Progenitor cell of endocrine pancreas (in vitro differentiated cells): ENCODE data around the gene ZFAND4. TPM values are rescaled to one million over a fixed set of nuclear protein-coding genes. Genes with fewer than 3 reads are reported as not detected.
A peak's percentile ranks its signal among the peaks of the same experiment; 100 is the strongest.

Experiments used
- DNase-seq: peaks from one replicate; pipeline ENCODE4 v3.0.0; 2021; ENCODE audit warnings: low spot score; ENCODE audit not compliant: unreplicated experiment
- H3K27ac Mint-ChIP-seq: 2 replicates; pipeline ENCODE4 v1.8.0; 2021; ENCODE audit warnings: mild to moderate bottlenecking, moderate library complexity, mixed read lengths
- H3K27me3 Mint-ChIP-seq: 2 replicates; pipeline ENCODE4 v1.8.0; 2021; ENCODE audit warnings: mixed read lengths
- H3K36me3 Mint-ChIP-seq: 2 replicates; pipeline ENCODE4 v1.8.0; 2022; ENCODE audit warnings: mixed read lengths; ENCODE audit not compliant: insufficient read depth
- H3K4me1 Mint-ChIP-seq: 2 replicates; pipeline ENCODE4 v1.8.0; 2021; ENCODE audit warnings: low read depth, mixed read lengths
- H3K4me3 Mint-ChIP-seq: 2 replicates; pipeline ENCODE4 v1.8.0; 2021; ENCODE audit warnings: low read depth, mild to moderate bottlenecking, moderate library complexity, mixed read lengths
- H3K9me3 Mint-ChIP-seq: 2 replicates; pipeline ENCODE4 v1.8.0; 2021; ENCODE audit warnings: low read depth, mixed read lengths
- total RNA-seq: library from RNA; stranded (reverse); gene quantifications from 2 replicates; pipeline ENCODE4 v1.2.1, GENCODE V29; 2021
- TF ChIP-seq, protein P1 (sequence below): fragments of 200-600 bp; sonication (generic); IDR thresholded peaks from one replicate; pipeline ENCODE4 v1.5.0; 2021; ENCODE audit warnings: antibody characterized with exemption, mild to moderate bottlenecking; ENCODE audit not compliant: unreplicated experiment

ZFAND4 gene
- total RNA-seq, 1 donor from 2014 or later: 27.9 TPM

DNA sequence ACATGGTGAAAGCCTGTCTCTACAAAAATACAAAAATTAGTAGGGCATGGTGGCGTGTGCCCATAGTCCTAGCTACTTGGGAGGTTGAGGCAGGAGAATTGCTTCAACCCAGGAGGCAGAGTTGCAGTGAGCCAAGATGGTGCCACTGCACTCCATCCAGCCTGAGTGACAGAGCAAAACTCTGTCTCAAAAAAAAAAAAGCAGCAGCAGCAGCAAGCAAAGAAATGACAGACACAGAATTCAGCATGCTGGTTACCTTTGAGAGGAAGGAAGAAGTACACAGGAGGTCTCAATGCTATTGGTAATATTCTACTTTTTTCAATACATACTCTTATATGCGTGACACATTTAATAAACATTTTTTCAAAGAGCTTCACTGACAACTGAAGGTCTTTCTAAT is 81.3 kb downstream of the ZFAND4 start:
- peaks cover 13% of the 10 kb centered on the region for H3K4me1 Mint-ChIP-seq
- H3K27ac Mint-ChIP-seq: peak overlapping the region; percentile 53
- TF ChIP-seq, protein P1, sequence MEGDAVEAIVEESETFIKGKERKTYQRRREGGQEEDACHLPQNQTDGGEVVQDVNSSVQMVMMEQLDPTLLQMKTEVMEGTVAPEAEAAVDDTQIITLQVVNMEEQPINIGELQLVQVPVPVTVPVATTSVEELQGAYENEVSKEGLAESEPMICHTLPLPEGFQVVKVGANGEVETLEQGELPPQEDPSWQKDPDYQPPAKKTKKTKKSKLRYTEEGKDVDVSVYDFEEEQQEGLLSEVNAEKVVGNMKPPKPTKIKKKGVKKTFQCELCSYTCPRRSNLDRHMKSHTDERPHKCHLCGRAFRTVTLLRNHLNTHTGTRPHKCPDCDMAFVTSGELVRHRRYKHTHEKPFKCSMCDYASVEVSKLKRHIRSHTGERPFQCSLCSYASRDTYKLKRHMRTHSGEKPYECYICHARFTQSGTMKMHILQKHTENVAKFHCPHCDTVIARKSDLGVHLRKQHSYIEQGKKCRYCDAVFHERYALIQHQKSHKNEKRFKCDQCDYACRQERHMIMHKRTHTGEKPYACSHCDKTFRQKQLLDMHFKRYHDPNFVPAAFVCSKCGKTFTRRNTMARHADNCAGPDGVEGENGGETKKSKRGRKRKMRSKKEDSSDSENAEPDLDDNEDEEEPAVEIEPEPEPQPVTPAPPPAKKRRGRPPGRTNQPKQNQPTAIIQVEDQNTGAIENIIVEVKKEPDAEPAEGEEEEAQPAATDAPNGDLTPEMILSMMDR: no peak
- peaks cover 5% of the 10 kb centered on the region for H3K27me3 Mint-ChIP-seq
- no peak for DNase-seq
- peaks cover 14% of the 10 kb centered on the region for H3K9me3 Mint-ChIP-seq
- H3K4me3 Mint-ChIP-seq: no peak overlapping the region
- H3K36me3 Mint-ChIP-seq: peaks cover 18% of the 10 kb centered on the region

DNA sequence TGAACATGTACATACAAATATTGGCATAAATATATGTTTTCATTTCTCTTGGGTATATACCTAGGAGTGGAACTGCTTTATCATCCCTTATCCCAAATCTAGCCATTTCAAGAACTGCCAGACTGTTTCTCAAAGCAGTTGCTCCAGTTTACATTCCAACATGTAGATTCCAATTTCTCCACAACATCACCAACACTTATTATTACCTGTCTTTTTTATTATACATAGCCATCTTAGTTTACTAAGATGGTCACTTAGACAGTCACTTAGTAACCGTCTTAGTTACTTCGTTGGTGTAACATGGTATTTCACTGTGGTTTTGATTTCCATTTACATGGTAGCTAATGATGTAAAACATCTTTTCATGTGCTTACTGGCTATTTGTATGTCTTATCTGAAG is 82.7 kb downstream of the ZFAND4 start:
- H3K27me3 Mint-ChIP-seq: no peaks in the 10 kb centered on the region
- H3K4me3 Mint-ChIP-seq: no peak overlapping the region
- DNase-seq: no peak
- TF ChIP-seq, protein P1: no peak
- H3K36me3 Mint-ChIP-seq: peaks cover 21% of the 10 kb centered on the region
- peaks cover 11% of the 10 kb centered on the region for H3K4me1 Mint-ChIP-seq
- H3K9me3 Mint-ChIP-seq: peaks cover 22% of the 10 kb centered on the region
- no peak overlapping the region for H3K27ac Mint-ChIP-seq

DNA sequence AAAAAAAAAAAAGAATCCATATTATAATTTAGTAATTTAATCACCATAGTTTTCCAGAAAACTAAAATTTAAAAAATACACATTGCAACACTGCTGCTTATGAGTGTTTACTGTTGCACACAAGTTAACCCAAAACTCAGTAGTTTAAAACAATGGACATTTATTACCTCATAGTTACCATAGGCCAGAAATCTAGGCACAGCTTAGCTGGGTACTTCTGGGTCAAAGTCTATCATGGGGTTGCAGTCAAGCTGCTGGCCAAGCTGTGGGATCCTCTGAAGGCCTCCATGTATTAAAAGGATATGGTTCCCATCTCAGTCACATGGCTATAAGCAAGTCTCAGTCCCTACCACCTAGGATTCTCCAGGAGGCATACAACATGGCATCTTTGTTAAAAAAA is 83.6 kb downstream of the ZFAND4 start:
- peaks cover 26% of the 10 kb centered on the region for H3K9me3 Mint-ChIP-seq
- H3K36me3 Mint-ChIP-seq: peaks cover 25% of the 10 kb centered on the region
- no peak overlapping the region for H3K4me3 Mint-ChIP-seq
- H3K4me1 Mint-ChIP-seq: peaks cover 11% of the 10 kb centered on the region
- no peak for DNase-seq
- H3K27ac Mint-ChIP-seq: no peak overlapping the region
- TF ChIP-seq, protein P1: no peak
- no peaks in the 10 kb centered on the region for H3K27me3 Mint-ChIP-seq

DNA sequence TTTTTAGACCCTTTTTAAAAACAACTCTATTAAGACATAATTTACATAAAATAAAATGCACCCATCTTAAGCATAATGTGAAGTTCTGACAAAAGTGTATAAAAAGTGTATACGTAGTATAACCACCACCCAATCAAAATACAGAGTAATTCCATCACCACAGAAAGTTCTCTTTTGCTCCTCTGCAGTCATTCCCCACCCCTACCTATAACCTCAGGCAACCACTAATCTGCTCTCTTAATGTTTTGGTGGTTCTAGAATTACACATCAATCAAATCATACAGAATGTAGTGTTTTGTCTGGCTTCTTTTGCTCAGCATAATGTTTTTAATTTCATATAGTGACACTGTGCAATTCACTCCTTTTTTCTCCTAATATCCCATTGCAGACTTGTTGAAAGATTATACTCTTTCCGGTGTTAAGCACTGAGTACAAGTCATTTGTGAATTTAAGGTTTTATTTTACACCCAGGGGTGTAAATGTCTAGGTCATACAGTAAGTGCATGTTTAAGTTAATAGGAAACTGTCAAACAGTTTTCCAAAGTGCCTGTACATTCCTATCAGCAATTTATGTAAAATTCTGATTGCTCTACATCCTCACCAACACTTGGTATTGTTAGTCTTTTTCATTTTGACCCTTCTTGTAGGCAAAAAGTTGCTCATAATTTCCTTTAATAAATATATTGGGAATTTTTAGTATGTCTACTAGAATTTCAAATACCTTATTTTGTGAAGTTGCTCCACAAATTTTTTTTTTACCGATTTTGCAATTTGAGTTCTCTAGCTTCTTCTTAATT is 86.3 kb downstream of the ZFAND4 start:
- Mint-ChIP-seq H3K4me3 (no peak overlapping the region), H3K27ac (no peak overlapping the region), H3K27me3 (no peaks in the 10 kb centered on the region), H3K36me3 (peaks cover 25% of the 10 kb centered on the region), H3K9me3 (peaks cover 26% of the 10 kb centered on the region), H3K4me1 (peaks cover 9% of the 10 kb centered on the region)
- DNase-seq: no peak
- TF ChIP-seq, protein P1: no peak

DNA sequence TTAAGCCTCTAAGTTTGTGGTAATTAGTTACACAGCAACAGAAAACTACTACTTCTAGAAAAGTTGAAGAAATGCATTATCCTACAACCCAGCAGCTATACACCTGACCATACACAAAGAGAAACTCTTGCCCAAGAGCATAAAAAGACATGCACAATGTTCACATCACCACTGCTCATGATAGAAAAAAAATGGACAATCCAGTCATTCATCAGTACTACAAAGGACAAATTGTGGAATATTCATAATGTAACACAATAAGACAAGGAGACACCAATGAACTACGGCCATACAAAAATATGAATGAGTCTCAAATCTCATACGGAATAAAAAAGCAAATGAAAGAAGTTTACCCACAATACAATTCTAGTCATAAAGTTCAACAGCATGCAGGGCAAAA is 87.4 kb downstream of the ZFAND4 start:
- Mint-ChIP-seq H3K9me3 (peaks cover 26% of the 10 kb centered on the region), H3K27ac (no peak overlapping the region), H3K27me3 (no peaks in the 10 kb centered on the region), H3K4me1 (peaks cover 17% of the 10 kb centered on the region), H3K4me3 (no peak overlapping the region), H3K36me3 (peaks cover 22% of the 10 kb centered on the region)
- no peak for DNase-seq
- TF ChIP-seq, protein P1: no peak
